ENCODE measurements around the gene LAMA5. TPM values are rescaled to one million over a fixed set of nuclear protein-coding genes. Genes with fewer than 3 reads are reported as not detected.

Gene LAMA5
- total and polyA plus RNA-seq, 2 experiments from 2014 or later, result 201 to 298 TPM

DNA sequence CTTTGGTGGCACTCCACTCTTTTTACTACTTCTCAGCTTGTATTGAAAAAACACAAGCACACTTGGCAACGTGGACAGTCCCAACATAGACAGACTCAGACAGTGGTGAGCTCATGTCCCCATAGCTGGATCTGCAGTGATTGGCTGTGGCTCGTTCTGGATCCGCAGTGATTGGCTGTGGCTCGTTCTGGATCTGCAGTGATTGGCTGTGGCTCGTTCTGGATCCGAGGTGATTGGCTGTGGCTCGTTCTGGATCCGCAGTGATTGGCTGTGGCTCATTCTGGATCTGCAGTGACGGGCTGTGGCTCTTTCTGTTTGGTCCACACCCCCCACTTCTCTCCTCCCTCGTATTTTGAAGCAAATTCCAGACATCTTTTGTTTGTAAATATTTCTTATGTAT lies 100.8 kb downstream of the LAMA5 start:
- Mint-ChIP-seq H3K4me1 (peaks cover 3% of the 10 kb centered on the region; the same call in 2 of the 3 replicates), H3K27ac (no peak overlapping the region), H3K27me3 (ENCODE audit: insufficient read depth, low read depth, poor library complexity) (peaks cover 2% of the 10 kb centered on the region), H3K4me3 (no peak overlapping the region), H3K36me3 (ENCODE audit: low read depth) (peaks cover 52% of the 10 kb centered on the region), H3K9me3 (peaks cover 13% of the 10 kb centered on the region; the same call in 2 of the 3 replicates)
- H3K9me2 ChIP-seq (ENCODE audit: insufficient read depth), result no peaks in the 10 kb centered on the region
- no peaks in the 10 kb centered on the region for H3K79me2 ChIP-seq (replicated peaks; ENCODE audit: insufficient read depth)
- no peak overlapping the region for H3K4me3 ChIP-seq
- H3K27me3 ChIP-seq (ENCODE audit: insufficient read depth), result no peaks in the 10 kb centered on the region
- H3K4me2 ChIP-seq, result no peak overlapping the region
- H3K36me3 ChIP-seq (ENCODE audit: insufficient read depth), result peaks cover 16% of the 10 kb centered on the region
- H2AFZ ChIP-seq, result no peak overlapping the region
- H3K27ac ChIP-seq (ENCODE audit: low read depth), result no peak overlapping the region
- no peaks in the 10 kb centered on the region; the same call in 1 of the 2 replicates for H4K20me1 ChIP-seq (replicated peaks; ENCODE audit: insufficient read depth)
- TF ChIP-seq, protein P1, sequence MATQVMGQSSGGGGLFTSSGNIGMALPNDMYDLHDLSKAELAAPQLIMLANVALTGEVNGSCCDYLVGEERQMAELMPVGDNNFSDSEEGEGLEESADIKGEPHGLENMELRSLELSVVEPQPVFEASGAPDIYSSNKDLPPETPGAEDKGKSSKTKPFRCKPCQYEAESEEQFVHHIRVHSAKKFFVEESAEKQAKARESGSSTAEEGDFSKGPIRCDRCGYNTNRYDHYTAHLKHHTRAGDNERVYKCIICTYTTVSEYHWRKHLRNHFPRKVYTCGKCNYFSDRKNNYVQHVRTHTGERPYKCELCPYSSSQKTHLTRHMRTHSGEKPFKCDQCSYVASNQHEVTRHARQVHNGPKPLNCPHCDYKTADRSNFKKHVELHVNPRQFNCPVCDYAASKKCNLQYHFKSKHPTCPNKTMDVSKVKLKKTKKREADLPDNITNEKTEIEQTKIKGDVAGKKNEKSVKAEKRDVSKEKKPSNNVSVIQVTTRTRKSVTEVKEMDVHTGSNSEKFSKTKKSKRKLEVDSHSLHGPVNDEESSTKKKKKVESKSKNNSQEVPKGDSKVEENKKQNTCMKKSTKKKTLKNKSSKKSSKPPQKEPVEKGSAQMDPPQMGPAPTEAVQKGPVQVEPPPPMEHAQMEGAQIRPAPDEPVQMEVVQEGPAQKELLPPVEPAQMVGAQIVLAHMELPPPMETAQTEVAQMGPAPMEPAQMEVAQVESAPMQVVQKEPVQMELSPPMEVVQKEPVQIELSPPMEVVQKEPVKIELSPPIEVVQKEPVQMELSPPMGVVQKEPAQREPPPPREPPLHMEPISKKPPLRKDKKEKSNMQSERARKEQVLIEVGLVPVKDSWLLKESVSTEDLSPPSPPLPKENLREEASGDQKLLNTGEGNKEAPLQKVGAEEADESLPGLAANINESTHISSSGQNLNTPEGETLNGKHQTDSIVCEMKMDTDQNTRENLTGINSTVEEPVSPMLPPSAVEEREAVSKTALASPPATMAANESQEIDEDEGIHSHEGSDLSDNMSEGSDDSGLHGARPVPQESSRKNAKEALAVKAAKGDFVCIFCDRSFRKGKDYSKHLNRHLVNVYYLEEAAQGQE (IDR thresholded peaks at IDR 0.05; ENCODE audit: unreplicated experiment), result no peak
- TF ChIP-seq EZH2 (IDR thresholded peaks at IDR 0.05; ENCODE audit: low read depth, unreplicated experiment) (no peak), EZH2phosphoT487 (IDR thresholded peaks at IDR 0.05; ENCODE audit: unreplicated experiment) (no peak), ZNF331 (CRISPR knock-in tag; IDR thresholded peaks at IDR 0.05; ENCODE audit: low read depth) (no peak), JUNB (IDR thresholded peaks at IDR 0.05; ENCODE audit: unreplicated experiment) (no peak), CREB1 (CRISPR knock-in tag; IDR thresholded peaks at IDR 0.05; ENCODE audit: low read depth) (no peak), NANOG (IDR thresholded peaks at IDR 0.05; ENCODE audit: borderline replicate concordance) (no peak), ZNF114 (CRISPR knock-in tag; IDR thresholded peaks at IDR 0.05) (no peak), STAT1 (IDR thresholded peaks at IDR 0.05; ENCODE audit: unreplicated experiment) (no peak), POLR2AphosphoS5 (IDR thresholded peaks at IDR 0.05; ENCODE audit: low read depth) (no peak)
- TF ChIP-seq, protein P2, sequence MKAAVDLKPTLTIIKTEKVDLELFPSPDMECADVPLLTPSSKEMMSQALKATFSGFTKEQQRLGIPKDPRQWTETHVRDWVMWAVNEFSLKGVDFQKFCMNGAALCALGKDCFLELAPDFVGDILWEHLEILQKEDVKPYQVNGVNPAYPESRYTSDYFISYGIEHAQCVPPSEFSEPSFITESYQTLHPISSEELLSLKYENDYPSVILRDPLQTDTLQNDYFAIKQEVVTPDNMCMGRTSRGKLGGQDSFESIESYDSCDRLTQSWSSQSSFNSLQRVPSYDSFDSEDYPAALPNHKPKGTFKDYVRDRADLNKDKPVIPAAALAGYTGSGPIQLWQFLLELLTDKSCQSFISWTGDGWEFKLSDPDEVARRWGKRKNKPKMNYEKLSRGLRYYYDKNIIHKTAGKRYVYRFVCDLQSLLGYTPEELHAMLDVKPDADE (IDR thresholded peaks at IDR 0.05), result no peak
- TF ChIP-seq, protein P3, sequence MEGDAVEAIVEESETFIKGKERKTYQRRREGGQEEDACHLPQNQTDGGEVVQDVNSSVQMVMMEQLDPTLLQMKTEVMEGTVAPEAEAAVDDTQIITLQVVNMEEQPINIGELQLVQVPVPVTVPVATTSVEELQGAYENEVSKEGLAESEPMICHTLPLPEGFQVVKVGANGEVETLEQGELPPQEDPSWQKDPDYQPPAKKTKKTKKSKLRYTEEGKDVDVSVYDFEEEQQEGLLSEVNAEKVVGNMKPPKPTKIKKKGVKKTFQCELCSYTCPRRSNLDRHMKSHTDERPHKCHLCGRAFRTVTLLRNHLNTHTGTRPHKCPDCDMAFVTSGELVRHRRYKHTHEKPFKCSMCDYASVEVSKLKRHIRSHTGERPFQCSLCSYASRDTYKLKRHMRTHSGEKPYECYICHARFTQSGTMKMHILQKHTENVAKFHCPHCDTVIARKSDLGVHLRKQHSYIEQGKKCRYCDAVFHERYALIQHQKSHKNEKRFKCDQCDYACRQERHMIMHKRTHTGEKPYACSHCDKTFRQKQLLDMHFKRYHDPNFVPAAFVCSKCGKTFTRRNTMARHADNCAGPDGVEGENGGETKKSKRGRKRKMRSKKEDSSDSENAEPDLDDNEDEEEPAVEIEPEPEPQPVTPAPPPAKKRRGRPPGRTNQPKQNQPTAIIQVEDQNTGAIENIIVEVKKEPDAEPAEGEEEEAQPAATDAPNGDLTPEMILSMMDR (conservative IDR thresholded peaks at IDR 0.05; ENCODE audit: low read depth in 2 of 2), result no peak
- TF ChIP-seq, protein P4, sequence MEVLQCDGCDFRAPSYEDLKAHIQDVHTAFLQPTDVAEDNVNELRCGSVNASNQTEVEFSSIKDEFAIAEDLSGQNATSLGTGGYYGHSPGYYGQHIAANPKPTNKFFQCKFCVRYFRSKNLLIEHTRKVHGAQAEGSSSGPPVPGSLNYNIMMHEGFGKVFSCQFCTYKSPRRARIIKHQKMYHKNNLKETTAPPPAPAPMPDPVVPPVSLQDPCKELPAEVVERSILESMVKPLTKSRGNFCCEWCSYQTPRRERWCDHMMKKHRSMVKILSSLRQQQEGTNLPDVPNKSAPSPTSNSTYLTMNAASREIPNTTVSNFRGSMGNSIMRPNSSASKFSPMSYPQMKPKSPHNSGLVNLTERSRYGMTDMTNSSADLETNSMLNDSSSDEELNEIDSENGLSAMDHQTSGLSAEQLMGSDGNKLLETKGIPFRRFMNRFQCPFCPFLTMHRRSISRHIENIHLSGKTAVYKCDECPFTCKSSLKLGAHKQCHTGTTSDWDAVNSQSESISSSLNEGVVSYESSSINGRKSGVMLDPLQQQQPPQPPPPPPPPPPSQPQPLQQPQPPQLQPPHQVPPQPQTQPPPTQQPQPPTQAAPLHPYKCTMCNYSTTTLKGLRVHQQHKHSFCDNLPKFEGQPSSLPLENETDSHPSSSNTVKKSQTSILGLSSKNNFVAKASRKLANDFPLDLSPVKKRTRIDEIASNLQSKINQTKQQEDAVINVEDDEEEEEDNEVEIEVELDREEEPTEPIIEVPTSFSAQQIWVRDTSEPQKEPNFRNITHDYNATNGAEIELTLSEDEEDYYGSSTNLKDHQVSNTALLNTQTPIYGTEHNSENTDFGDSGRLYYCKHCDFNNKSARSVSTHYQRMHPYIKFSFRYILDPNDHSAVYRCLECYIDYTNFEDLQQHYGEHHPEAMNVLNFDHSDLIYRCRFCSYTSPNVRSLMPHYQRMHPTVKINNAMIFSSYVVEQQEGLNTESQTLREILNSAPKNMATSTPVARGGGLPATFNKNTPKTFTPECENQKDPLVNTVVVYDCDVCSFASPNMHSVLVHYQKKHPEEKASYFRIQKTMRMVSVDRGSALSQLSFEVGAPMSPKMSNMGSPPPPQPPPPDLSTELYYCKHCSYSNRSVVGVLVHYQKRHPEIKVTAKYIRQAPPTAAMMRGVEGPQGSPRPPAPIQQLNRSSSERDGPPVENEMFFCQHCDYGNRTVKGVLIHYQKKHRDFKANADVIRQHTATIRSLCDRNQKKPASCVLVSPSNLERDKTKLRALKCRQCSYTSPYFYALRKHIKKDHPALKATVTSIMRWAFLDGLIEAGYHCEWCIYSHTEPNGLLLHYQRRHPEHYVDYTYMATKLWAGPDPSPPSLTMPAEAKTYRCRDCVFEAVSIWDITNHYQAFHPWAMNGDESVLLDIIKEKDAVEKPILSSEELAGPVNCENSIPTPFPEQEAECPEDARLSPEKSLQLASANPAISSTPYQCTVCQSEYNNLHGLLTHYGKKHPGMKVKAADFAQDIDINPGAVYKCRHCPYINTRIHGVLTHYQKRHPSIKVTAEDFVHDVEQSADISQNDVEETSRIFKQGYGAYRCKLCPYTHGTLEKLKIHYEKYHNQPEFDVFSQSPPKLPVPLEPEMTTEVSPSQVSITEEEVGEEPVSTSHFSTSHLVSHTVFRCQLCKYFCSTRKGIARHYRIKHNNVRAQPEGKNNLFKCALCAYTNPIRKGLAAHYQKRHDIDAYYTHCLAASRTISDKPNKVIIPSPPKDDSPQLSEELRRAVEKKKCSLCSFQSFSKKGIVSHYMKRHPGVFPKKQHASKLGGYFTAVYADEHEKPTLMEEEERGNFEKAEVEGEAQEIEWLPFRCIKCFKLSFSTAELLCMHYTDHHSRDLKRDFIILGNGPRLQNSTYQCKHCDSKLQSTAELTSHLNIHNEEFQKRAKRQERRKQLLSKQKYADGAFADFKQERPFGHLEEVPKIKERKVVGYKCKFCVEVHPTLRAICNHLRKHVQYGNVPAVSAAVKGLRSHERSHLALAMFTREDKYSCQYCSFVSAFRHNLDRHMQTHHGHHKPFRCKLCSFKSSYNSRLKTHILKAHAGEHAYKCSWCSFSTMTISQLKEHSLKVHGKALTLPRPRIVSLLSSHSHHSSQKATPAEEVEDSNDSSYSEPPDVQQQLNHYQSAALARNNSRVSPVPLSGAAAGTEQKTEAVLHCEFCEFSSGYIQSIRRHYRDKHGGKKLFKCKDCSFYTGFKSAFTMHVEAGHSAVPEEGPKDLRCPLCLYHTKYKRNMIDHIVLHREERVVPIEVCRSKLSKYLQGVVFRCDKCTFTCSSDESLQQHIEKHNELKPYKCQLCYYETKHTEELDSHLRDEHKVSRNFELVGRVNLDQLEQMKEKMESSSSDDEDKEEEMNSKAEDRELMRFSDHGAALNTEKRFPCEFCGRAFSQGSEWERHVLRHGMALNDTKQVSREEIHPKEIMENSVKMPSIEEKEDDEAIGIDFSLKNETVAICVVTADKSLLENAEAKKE (CRISPR knock-in tag; IDR thresholded peaks at IDR 0.05), result no peak
- H3K4me1 ChIP-seq (ENCODE audit: insufficient read depth), result no peaks in the 10 kb centered on the region
- ATAC-seq (no peak), DNase-seq (ENCODE audit: low spot score) (no peak)
- H3F3A ChIP-seq (replicated peaks; ENCODE audit: low read depth), result no peaks in the 10 kb centered on the region

Data from GM23338 (cell line).